Rectal smooth muscle tissue (tissue), 1 donor: ENCODE data around the gene SMPD1.

ENCODE experiments used
- H3K27ac ChIP-seq: one replicate; pipeline ENCODE4 v1.7.0; 2013; ENCODE audit warnings: low read depth, low read length, inconsistent platforms
- H3K27me3 ChIP-seq: one replicate; pipeline ENCODE4 v1.7.0; 2013; ENCODE audit warnings: low read length; ENCODE audit not compliant: control insufficient read depth, insufficient read depth
- H3K36me3 ChIP-seq: one replicate; pipeline ENCODE4 v1.7.0; 2013; ENCODE audit warnings: low read length; ENCODE audit not compliant: control insufficient read depth, insufficient read depth
- H3K4me1 ChIP-seq: one replicate; pipeline ENCODE4 v1.7.0; 2013; ENCODE audit warnings: low read length; ENCODE audit not compliant: control insufficient read depth, insufficient read depth
- H3K4me3 ChIP-seq: one replicate; pipeline ENCODE4 v1.7.0; 2013; ENCODE audit warnings: low read length
- H3K9ac ChIP-seq: one replicate; pipeline ENCODE4 v1.7.0; 2013; ENCODE audit warnings: low read length

The SMPD1 gene

GRCh38 chr11:6433998-6434660, 43.9 kb downstream of the SMPD1 start:
- Histone ChIP-seq H3K4me1 (no peaks in the 10 kb centered on the region), H3K9ac (no peak overlapping the region), H3K4me3 (no peak overlapping the region), H3K36me3 (no peaks in the 10 kb centered on the region), H3K27me3 (no peaks in the 10 kb centered on the region), H3K27ac (no peak overlapping the region)

GRCh38 chr11:6437423-6437822, 47.1 kb downstream of the SMPD1 start:
- Histone ChIP-seq H3K4me3 (no peak overlapping the region), H3K27ac (no peak overlapping the region), H3K9ac (no peak overlapping the region), H3K36me3 (no peaks in the 10 kb centered on the region), H3K27me3 (no peaks in the 10 kb centered on the region), H3K4me1 (no peaks in the 10 kb centered on the region)

GRCh38 chr11:6437993-6438392, 47.7 kb downstream of the SMPD1 start:
- Histone ChIP-seq H3K27ac (no peak overlapping the region), H3K27me3 (no peaks in the 10 kb centered on the region), H3K36me3 (no peaks in the 10 kb centered on the region), H3K4me1 (no peaks in the 10 kb centered on the region), H3K4me3 (no peak overlapping the region), H3K9ac (no peak overlapping the region)

GRCh38 chr11:6438979-6439571, 48.8 kb downstream of the SMPD1 start:
- H3K27me3 ChIP-seq: no peaks in the 10 kb centered on the region
- H3K4me3 ChIP-seq: no peak overlapping the region
- H3K9ac ChIP-seq: no peak overlapping the region
- H3K27ac ChIP-seq: no peak overlapping the region
- H3K36me3 ChIP-seq: no peaks in the 10 kb centered on the region
- H3K4me1 ChIP-seq: no peaks in the 10 kb centered on the region

GRCh38 chr11:6440906-6441358, 50.7 kb downstream of the SMPD1 start, which contains the start of gene HPX:
HPX (minus strand) TSS chr11:6440987; CDS start chr11:6440963, 24 bp downstream.
- H3K27ac ChIP-seq: no peak within 1 kb of the TSS
- H3K4me1 ChIP-seq: no peaks in the 10 kb centered on the region
- H3K4me3 ChIP-seq: no peak within 1 kb of the TSS
- no peaks in the 10 kb centered on the region for H3K36me3 ChIP-seq
- no peak within 1 kb of the TSS for H3K9ac ChIP-seq
- no peaks in the 10 kb centered on the region for H3K27me3 ChIP-seq

- Histone ChIP-seq H3K27ac (no peak overlapping the region), H3K36me3 (no peaks in the 10 kb centered on the region), H3K4me3 (no peak overlapping the region), H3K27me3 (no peaks in the 10 kb centered on the region), H3K9ac (no peak overlapping the region), H3K4me1 (no peaks in the 10 kb centered on the region)
These were observed 52.2 kb downstream of the SMPD1 start for GRCh38 chr11:6442441-6442840.

GRCh38 chr11:6443269-6444003, 53.2 kb downstream of the SMPD1 start:
- H3K27ac ChIP-seq: no peak overlapping the region

More at GRCh38 chr11:6443269-6444003, 53.2 kb downstream of the SMPD1 start:
- Histone ChIP-seq H3K4me1 (no peaks in the 10 kb centered on the region), H3K4me3 (no peak overlapping the region), H3K9ac (no peak overlapping the region), H3K27me3 (no peaks in the 10 kb centered on the region), H3K36me3 (no peaks in the 10 kb centered on the region)
